Measurements from ENCODE around the gene TMC7. TPM values are rescaled to one million over a fixed set of nuclear protein-coding genes. Genes with fewer than 3 reads are reported as not detected.

Gene TMC7
- total and polyA plus RNA-seq, 2 of the 8 experiments (the other 6 are each of a cell fraction or from before 2014, with no cell fraction given) = 2.3 to 2.6 TPM

DNA sequence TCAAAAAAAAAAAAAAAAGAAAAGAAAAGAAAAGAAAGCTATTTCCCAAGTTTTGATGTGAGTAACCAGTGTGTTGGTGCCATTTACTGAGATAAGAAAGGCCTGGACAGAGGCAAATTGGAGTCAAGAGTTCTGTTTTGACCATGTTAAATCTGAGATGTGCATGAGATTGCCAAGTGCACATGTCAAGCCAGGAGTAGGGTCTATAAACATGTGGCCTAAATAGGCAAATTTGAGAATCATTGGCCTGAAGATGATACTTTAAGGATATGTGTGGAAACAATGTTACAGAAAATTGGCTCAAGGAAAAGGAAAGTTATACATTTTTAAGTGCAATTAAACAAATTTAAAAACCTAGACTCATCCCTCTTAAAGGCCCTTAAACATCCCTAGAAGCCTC, 42.3 kb upstream of the TMC7 start:
- POLR2A ChIA-PET (ENCODE audit: partially characterized antibody) = interaction anchor here (1.4 to 1.9 kb wide), 2 partner anchors 16 to 151 kb away, joined by 4 to 5 read pairs; partner anchors contain the start of genes RPS15A and SMG1
- no peak for TF ChIP-seq SAP30 (IDR thresholded peaks at IDR 0.05; ENCODE audit: insufficient read depth, insufficient replicate concordance, low read length)
- TF ChIP-seq YY1 (IDR thresholded peaks at IDR 0.05; ENCODE audit: low read depth, low read length) = no peak
- TF ChIP-seq HDAC2 (IDR thresholded peaks at IDR 0.05; ENCODE audit: borderline replicate concordance in 1 of 2, low read depth in 2 of 2, low read length in 2 of 2) = no peak
- no peak for TF ChIP-seq PHF8 (conservative IDR thresholded peaks at IDR 0.05; ENCODE audit: low read depth, low read length)
- no peak for TF ChIP-seq RFX5 (IDR thresholded peaks at IDR 0.05; ENCODE audit: borderline replicate concordance, low read depth, low read length)
- no peak for TF ChIP-seq CHD2 (IDR thresholded peaks at IDR 0.05; ENCODE audit: low read length)
- TF ChIP-seq, protein P1, sequence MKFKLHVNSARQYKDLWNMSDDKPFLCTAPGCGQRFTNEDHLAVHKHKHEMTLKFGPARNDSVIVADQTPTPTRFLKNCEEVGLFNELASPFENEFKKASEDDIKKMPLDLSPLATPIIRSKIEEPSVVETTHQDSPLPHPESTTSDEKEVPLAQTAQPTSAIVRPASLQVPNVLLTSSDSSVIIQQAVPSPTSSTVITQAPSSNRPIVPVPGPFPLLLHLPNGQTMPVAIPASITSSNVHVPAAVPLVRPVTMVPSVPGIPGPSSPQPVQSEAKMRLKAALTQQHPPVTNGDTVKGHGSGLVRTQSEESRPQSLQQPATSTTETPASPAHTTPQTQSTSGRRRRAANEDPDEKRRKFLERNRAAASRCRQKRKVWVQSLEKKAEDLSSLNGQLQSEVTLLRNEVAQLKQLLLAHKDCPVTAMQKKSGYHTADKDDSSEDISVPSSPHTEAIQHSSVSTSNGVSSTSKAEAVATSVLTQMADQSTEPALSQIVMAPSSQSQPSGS (IDR thresholded peaks at IDR 0.05; ENCODE audit: low read length) = no peak
- TF ChIP-seq SP4 (IDR thresholded peaks at IDR 0.05; ENCODE audit: low read length) = no peak
- no peak for TF ChIP-seq RNF2 (IDR thresholded peaks at IDR 0.05; ENCODE audit: borderline replicate concordance, low read depth, low read length, missing control alignments, poor library complexity, severe bottlenecking)
- no peak for TF ChIP-seq RAD21 (IDR thresholded peaks at IDR 0.05 in 1 of 2, conservative IDR thresholded peaks at IDR 0.05 in 1 of 2; ENCODE audit: low read depth in 2 of 2, low read length in 2 of 2)
- no peak for TF ChIP-seq BCL11A (IDR thresholded peaks at IDR 0.05; ENCODE audit: low read depth in 2 of 2, low read length in 2 of 2)
- TF ChIP-seq BRCA1 (IDR thresholded peaks at IDR 0.05; ENCODE audit: low read depth, low read length) = no peak

More for the DNA sequence above, 42.3 kb upstream of the TMC7 start:
- Histone ChIP-seq H3K23ac (ENCODE audit: insufficient read length) (no peak overlapping the region), H4K5ac (ENCODE audit: insufficient read length, low read depth, low read length) (no peak overlapping the region), H3K56ac (replicated peaks; ENCODE audit: insufficient read length, low read depth, low read length) (no peak overlapping the region), H2BK12ac (ENCODE audit: low read depth, low read length) (no peak overlapping the region), H3K9ac (replicated peaks in 1 of 4; ENCODE audit: extremely low read depth in 1 of 4, low read depth in 3 of 4, low read length in 3 of 4) (no peak overlapping the region), H2BK20ac (ENCODE audit: low read length) (no peak overlapping the region), H2AFZ (ENCODE audit: low read length) (no peak overlapping the region), H3K14ac (ENCODE audit: insufficient read length) (no peak overlapping the region), H3K18ac (ENCODE audit: extremely low read depth, low read length) (no peak overlapping the region), H3K4me3 (ENCODE audit: extremely low read depth in 1 of 4, insufficient read depth in 2 of 4, low read depth in 3 of 4, low read length in 4 of 4) (no peak overlapping the region), H2BK120ac (replicated peaks; ENCODE audit: low read depth, low read length) (no peak overlapping the region), H4K8ac (ENCODE audit: extremely low read depth, insufficient read depth, low read length) (no peak overlapping the region), H3K79me1 (ENCODE audit: low read depth, low read length) (no peaks in the 10 kb centered on the region), H3K9me3 (ENCODE audit: insufficient read depth in 2 of 2, low read depth in 1 of 2, low read length in 1 of 2) (no peaks in the 10 kb centered on the region), H3K23me2 (ENCODE audit: low read depth, low read length) (no peaks in the 10 kb centered on the region), H4K91ac (replicated peaks; ENCODE audit: insufficient read length, low read length) (no peak overlapping the region), H3K27ac (ENCODE audit: low read depth, low read length) (no peak overlapping the region), H2BK5ac (ENCODE audit: low read depth, low read length) (no peak overlapping the region), H4K20me1 (replicated peaks in 1 of 2; ENCODE audit: control insufficient read depth in 1 of 2, insufficient read depth in 2 of 2, low read length in 2 of 2) (no peaks in the 10 kb centered on the region), H3K27me3 (replicated peaks in 1 of 4; ENCODE audit: control insufficient read depth in 3 of 4, extremely low read depth in 1 of 4, insufficient read depth in 3 of 4, low read length in 3 of 4) (no peaks in the 10 kb centered on the region), H2BK15ac (ENCODE audit: low read length) (no peak overlapping the region), H3K36me3 (ENCODE audit: control insufficient read depth in 2 of 4, insufficient read depth in 4 of 4, low read length in 3 of 4) (no peaks in the 10 kb centered on the region), H3K4me1 (replicated peaks in 1 of 4; ENCODE audit: control insufficient read depth in 3 of 4, insufficient read depth in 4 of 4, low read length in 3 of 4) (peaks cover 0 to 4% (median 0%) of the 10 kb centered on the region in 4 experiments; a peak in 2 of 7 replicates), H3K79me2 (ENCODE audit: control insufficient read depth in 1 of 2, insufficient read depth in 2 of 2, low read length in 2 of 2) (no peaks in the 10 kb centered on the region), H3K4ac (replicated peaks; ENCODE audit: insufficient read length, low read depth, low read length) (no peak overlapping the region), H3K4me2 (ENCODE audit: insufficient read depth in 1 of 2, low read depth in 2 of 2, low read length in 2 of 2) (no peak overlapping the region), H2AK5ac (ENCODE audit: low read depth, low read length) (no peak overlapping the region)
- FAIRE-seq (no peak), DNase-seq (ENCODE audit: low read depth in 1 of 2, low spot score in 2 of 2) (no peak)
- CTCF ChIA-PET (ENCODE audit: partially characterized antibody) = interaction anchor here (1.0 kb wide), 1 partner anchor 21 kb away, joined by 3 read pairs; no protein-coding TSS in a partner anchor

Data from H1 (cell line).